Measurements from ENCODE around the gene PRPF40B. TPM values are rescaled to one million over a fixed set of nuclear protein-coding genes. Genes with fewer than 3 reads are reported as not detected.

The PRPF40B gene
- total RNA-seq, 3 donors from 2014 or later (not counting 1 experiment from before 2014, with no cell fraction given): 5.6 to 6.8 (median 5.9) TPM

- H3K9me3 Mint-ChIP-seq: no peaks in the 10 kb centered on the region
- H3K4me1 Mint-ChIP-seq: peaks cover 24% of the 10 kb centered on the region in 2 donors
- no peaks in the 10 kb centered on the region for H3K4me1 ChIP-seq (ENCODE audit: control insufficient read depth, insufficient read depth, low read length)
- H3K27ac Mint-ChIP-seq: peak overlapping the region in 1 of 2 donors; percentile 6
- no peaks in the 10 kb centered on the region for H3K9me3 ChIP-seq (ENCODE audit: control insufficient read depth, insufficient read depth, low read length)
- H3K27ac ChIP-seq (ENCODE audit: low read length): no peak overlapping the region
- no peak for DNase-seq
- no peaks in the 10 kb centered on the region for H3K27me3 ChIP-seq (ENCODE audit: control insufficient read depth, insufficient read depth, low read length)
- H3K36me3 ChIP-seq (ENCODE audit: control insufficient read depth, insufficient read depth, low read length): peaks cover 84% of the 10 kb centered on the region
- peaks cover 13% of the 10 kb centered on the region for H3K36me3 Mint-ChIP-seq
- WGBS (ENCODE audit: insufficient coverage): 88% methylated on average over 4 of the region's 4 CpGs
- H3K4me3 Mint-ChIP-seq: no peak overlapping the region
- TF ChIP-seq CTCF (IDR thresholded peaks at IDR 0.05): no peak
- no peak overlapping the region for H3K4me3 ChIP-seq (ENCODE audit: low read length)
- ATAC-seq: no peak
- intact Hi-C loops (cut with micrococcal nuclease): no loop called here
- H3K27me3 Mint-ChIP-seq (ENCODE audit: low read depth in 2 of 2): no peaks in the 10 kb centered on the region
Observed at GRCh38 chr12:49652921-49653520, 29.7 kb downstream of the PRPF40B start.

GRCh38 chr12:49654715-49655114, 31.4 kb downstream of the PRPF40B start:
- no peaks in the 10 kb centered on the region for H3K9me3 Mint-ChIP-seq
- 98% methylated on average over 5 of the region's 5 CpGs for WGBS (ENCODE audit: insufficient coverage)

GRCh38 chr12:49655595-49656236, 32.4 kb downstream of the PRPF40B start:
- peak overlapping the region in 1 of 2 donors; percentile 71 for H3K27ac Mint-ChIP-seq
- H3K27me3 ChIP-seq (ENCODE audit: control insufficient read depth, insufficient read depth, low read length): no peaks in the 10 kb centered on the region
- no peak overlapping the region for H3K4me3 ChIP-seq (ENCODE audit: low read length)
- peaks cover 7 to 11% of the 10 kb centered on the region in 2 donors for H3K4me1 Mint-ChIP-seq
- H3K4me3 Mint-ChIP-seq: no peak overlapping the region
- no peaks in the 10 kb centered on the region for H3K9me3 Mint-ChIP-seq
- WGBS (ENCODE audit: insufficient coverage): 78% methylated on average over 2 of the region's 2 CpGs
- intact Hi-C loops (cut with micrococcal nuclease): no loop called here
- DNase-seq (no peak), ATAC-seq (no peak)
- no peaks in the 10 kb centered on the region for H3K9me3 ChIP-seq (ENCODE audit: control insufficient read depth, insufficient read depth, low read length)
- peaks cover 2% of the 10 kb centered on the region for H3K4me1 ChIP-seq (ENCODE audit: control insufficient read depth, insufficient read depth, low read length)
- TF ChIP-seq CTCF (IDR thresholded peaks at IDR 0.05): no peak
- H3K27ac ChIP-seq (ENCODE audit: low read length): no peak overlapping the region
- H3K27me3 Mint-ChIP-seq (ENCODE audit: low read depth in 2 of 2): no peaks in the 10 kb centered on the region
- H3K36me3 Mint-ChIP-seq: peaks cover 15% of the 10 kb centered on the region
- H3K36me3 ChIP-seq (ENCODE audit: control insufficient read depth, insufficient read depth, low read length): peaks cover 68% of the 10 kb centered on the region

More at GRCh38 chr12:49654715-49655114, 31.4 kb downstream of the PRPF40B start:
- H3K4me3 Mint-ChIP-seq: no peak overlapping the region
- H3K4me1 Mint-ChIP-seq: peaks cover 11 to 14% of the 10 kb centered on the region in 2 donors
- H3K36me3 ChIP-seq (ENCODE audit: control insufficient read depth, insufficient read depth, low read length): peaks cover 75% of the 10 kb centered on the region
- peaks cover 15% of the 10 kb centered on the region for H3K36me3 Mint-ChIP-seq
- H3K27ac ChIP-seq (ENCODE audit: low read length): no peak overlapping the region
- no peak for TF ChIP-seq CTCF (IDR thresholded peaks at IDR 0.05)
- no peaks in the 10 kb centered on the region for H3K9me3 ChIP-seq (ENCODE audit: control insufficient read depth, insufficient read depth, low read length)
- DNase-seq: no peak
- H3K27me3 Mint-ChIP-seq (ENCODE audit: low read depth in 2 of 2): no peaks in the 10 kb centered on the region
- no peak for ATAC-seq
- no peak overlapping the region for H3K4me3 ChIP-seq (ENCODE audit: low read length)
- intact Hi-C loops (cut with micrococcal nuclease): no loop called here
- peak overlapping the region in 1 of 2 donors; percentile 23 for H3K27ac Mint-ChIP-seq
- H3K4me1 ChIP-seq (ENCODE audit: control insufficient read depth, insufficient read depth, low read length): no peaks in the 10 kb centered on the region
- H3K27me3 ChIP-seq (ENCODE audit: control insufficient read depth, insufficient read depth, low read length): no peaks in the 10 kb centered on the region

All from natural killer cell (primary cell).